ENCODE results near the gene COL4A5.
"Not testable (repeated sequence)": the region's sequence is repeated elsewhere in the genome, so short reads cannot be mapped to it uniquely, and the experiment has no call there.

COL4A5 gene

GRCh38 chrX:108456971-108457477 is 17.4 kb downstream of the COL4A5 start:
- DNase-seq = no peak

- DNase-seq = no peak
Observed at GRCh38 chrX:108464604-108465003, 25.0 kb downstream of the COL4A5 start.

GRCh38 chrX:108468486-108468885 is 28.8 kb downstream of the COL4A5 start:
- no peak for DNase-seq

GRCh38 chrX:108473979-108474378 is 34.3 kb downstream of the COL4A5 start:
- DNase-seq = no peak

- not testable (repeated sequence) for DNase-seq
Observed at GRCh38 chrX:108481528-108481927, 41.9 kb downstream of the COL4A5 start.

- DNase-seq = no peak
Observed at GRCh38 chrX:108484251-108484650, 44.6 kb downstream of the COL4A5 start.

- DNase-seq = no peak
Observed at GRCh38 chrX:108485960-108486359, 46.3 kb downstream of the COL4A5 start.

GRCh38 chrX:108494406-108495090 is 54.9 kb downstream of the COL4A5 start:
- no peak for DNase-seq

GRCh38 chrX:108511721-108512120 is 72.1 kb downstream of the COL4A5 start:
- no peak for DNase-seq

- DNase-seq = no peak
Observed at GRCh38 chrX:108516184-108516583, 76.5 kb downstream of the COL4A5 start.

GRCh38 chrX:108527724-108528123 is 88.1 kb downstream of the COL4A5 start:
- DNase-seq = no peak

- no peak for DNase-seq
Observed at GRCh38 chrX:108537005-108537404, 97.4 kb downstream of the COL4A5 start.

- DNase-seq = no peak
Observed at GRCh38 chrX:108541286-108541685, 101.6 kb downstream of the COL4A5 start.

- no peak for DNase-seq
Observed at GRCh38 chrX:108557580-108557979, 117.9 kb downstream of the COL4A5 start.

- DNase-seq = no peak
Observed at GRCh38 chrX:108558217-108558616, 118.6 kb downstream of the COL4A5 start.

- DNase-seq = no peak
Observed at GRCh38 chrX:108573136-108573535, 133.5 kb downstream of the COL4A5 start.

- no peak for DNase-seq
Observed at GRCh38 chrX:108582151-108582550, 142.5 kb downstream of the COL4A5 start.

GRCh38 chrX:108584617-108585211 is 145.1 kb downstream of the COL4A5 start:
- DNase-seq = no peak

GRCh38 chrX:108590496-108590895 is 150.9 kb downstream of the COL4A5 start:
- DNase-seq = no peak

GRCh38 chrX:108601276-108601675 is 161.6 kb downstream of the COL4A5 start:
- no peak for DNase-seq

- no peak for DNase-seq
Observed at GRCh38 chrX:108610141-108610540, 170.5 kb downstream of the COL4A5 start.

GRCh38 chrX:108614616-108615015 is 175.0 kb downstream of the COL4A5 start:
- DNase-seq = no peak

- DNase-seq = no peak
Observed at GRCh38 chrX:108640817-108641216, 201.2 kb downstream of the COL4A5 start.

GRCh38 chrX:108641589-108642272 is 202.1 kb downstream of the COL4A5 start:
- DNase-seq = no peak
